Neural crest cell (in vitro differentiated cells): ENCODE results near the gene LIN37. TPM values are rescaled to one million over a fixed set of nuclear protein-coding genes. Genes with fewer than 3 reads are reported as not detected.

ENCODE experiments used
- DNase-seq: peaks from one replicate; pipeline ENCODE4 v3.0.0; 2021; ENCODE audit warnings: low read depth, mixed read lengths, low spot score
- H3K27ac Mint-ChIP-seq: one replicate; pipeline ENCODE4 v1.8.0; 2021; ENCODE audit warnings: mild to moderate bottlenecking, mixed read lengths; ENCODE audit not compliant: unreplicated experiment
- H3K27me3 Mint-ChIP-seq: 2 replicates; pipeline ENCODE4 v1.8.0; 2021; ENCODE audit warnings: low read depth, mild to moderate bottlenecking, mixed read lengths
- H3K36me3 Mint-ChIP-seq: 2 replicates; pipeline ENCODE4 v1.8.0; 2021; ENCODE audit warnings: low read depth, mild to moderate bottlenecking, mixed read lengths
- H3K4me1 Mint-ChIP-seq: 2 replicates; pipeline ENCODE4 v1.8.0; 2021; ENCODE audit warnings: mixed read lengths
- H3K4me3 Mint-ChIP-seq: one replicate; pipeline ENCODE4 v1.8.0; 2021; ENCODE audit warnings: mild to moderate bottlenecking, mixed read lengths
- H3K9me3 Mint-ChIP-seq: 2 replicates; pipeline ENCODE4 v1.8.0; 2021; ENCODE audit warnings: mixed read lengths
- total RNA-seq: library from RNA; stranded (reverse); gene quantifications from 2 replicates; pipeline ENCODE4 v1.2.1, GENCODE V29; 2021
- TF ChIP-seq, protein P1 (sequence below): fragments of 200-600 bp; sonication (generic); conservative IDR thresholded peaks from 2 replicates; pipeline ENCODE4 v1.5.0; 2021; ENCODE audit warnings: antibody characterized with exemption, mild to moderate bottlenecking

The LIN37 gene
- total RNA-seq, 1 donor from 2014 or later: 12.5 TPM

GRCh38 chr19:35775298-35776101, 27.1 kb downstream of the LIN37 start, which contains the start of gene ARHGAP33:
Gene ARHGAP33 (plus strand): TSS chr19:35775564. CDS start chr19:35775659, 95 bp downstream.
- H3K36me3 Mint-ChIP-seq: no peaks in the 10 kb centered on the region
- H3K27me3 Mint-ChIP-seq: peaks cover 9% of the 10 kb centered on the region
- H3K27ac Mint-ChIP-seq: peak within 1 kb of the TSS; percentile 78
- peaks cover 34% of the 10 kb centered on the region for H3K4me1 Mint-ChIP-seq
- peak; percentile 100 for DNase-seq
- peak within 1 kb of the TSS; percentile 91 for H3K4me3 Mint-ChIP-seq
- TF ChIP-seq, protein P1, sequence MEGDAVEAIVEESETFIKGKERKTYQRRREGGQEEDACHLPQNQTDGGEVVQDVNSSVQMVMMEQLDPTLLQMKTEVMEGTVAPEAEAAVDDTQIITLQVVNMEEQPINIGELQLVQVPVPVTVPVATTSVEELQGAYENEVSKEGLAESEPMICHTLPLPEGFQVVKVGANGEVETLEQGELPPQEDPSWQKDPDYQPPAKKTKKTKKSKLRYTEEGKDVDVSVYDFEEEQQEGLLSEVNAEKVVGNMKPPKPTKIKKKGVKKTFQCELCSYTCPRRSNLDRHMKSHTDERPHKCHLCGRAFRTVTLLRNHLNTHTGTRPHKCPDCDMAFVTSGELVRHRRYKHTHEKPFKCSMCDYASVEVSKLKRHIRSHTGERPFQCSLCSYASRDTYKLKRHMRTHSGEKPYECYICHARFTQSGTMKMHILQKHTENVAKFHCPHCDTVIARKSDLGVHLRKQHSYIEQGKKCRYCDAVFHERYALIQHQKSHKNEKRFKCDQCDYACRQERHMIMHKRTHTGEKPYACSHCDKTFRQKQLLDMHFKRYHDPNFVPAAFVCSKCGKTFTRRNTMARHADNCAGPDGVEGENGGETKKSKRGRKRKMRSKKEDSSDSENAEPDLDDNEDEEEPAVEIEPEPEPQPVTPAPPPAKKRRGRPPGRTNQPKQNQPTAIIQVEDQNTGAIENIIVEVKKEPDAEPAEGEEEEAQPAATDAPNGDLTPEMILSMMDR: no peak
- H3K9me3 Mint-ChIP-seq: no peaks in the 10 kb centered on the region

DNA sequence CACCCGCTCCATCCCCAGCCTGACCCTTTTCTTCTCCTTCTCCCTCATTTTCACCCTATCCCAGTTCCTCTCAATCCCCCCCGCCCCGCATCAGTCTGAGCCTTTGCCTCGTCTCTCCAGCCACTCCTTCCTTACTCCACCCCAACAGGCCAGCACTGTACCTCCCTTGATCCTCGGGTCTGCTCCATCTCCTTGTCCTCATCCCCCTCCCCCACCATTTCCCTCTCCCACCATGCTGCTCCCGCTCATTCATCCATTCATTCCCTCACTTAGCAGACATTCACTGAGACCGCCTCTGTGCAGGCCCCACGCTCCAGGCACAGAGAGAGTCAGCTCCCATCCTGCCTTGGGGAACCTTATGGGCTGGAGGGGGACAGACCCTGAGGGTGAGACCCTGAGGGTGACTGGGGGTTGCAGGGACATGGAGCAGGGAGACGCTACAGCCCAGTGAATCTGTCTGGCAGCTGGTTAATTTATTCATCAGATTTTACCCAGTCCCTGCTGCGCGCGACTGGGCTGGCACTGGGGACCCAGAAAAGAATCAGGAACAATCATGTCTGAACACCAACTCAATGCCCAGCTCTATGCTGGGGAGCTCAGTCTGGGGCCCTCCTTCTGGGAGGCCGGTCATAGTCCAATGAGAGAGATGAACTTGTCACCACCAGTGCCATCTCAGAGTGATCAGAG, 27.9 kb downstream of the LIN37 start:
- peaks cover 34% of the 10 kb centered on the region for H3K4me1 Mint-ChIP-seq
- no peaks in the 10 kb centered on the region for H3K9me3 Mint-ChIP-seq
- H3K27ac Mint-ChIP-seq: peak overlapping the region; percentile 78
- no peaks in the 10 kb centered on the region for H3K36me3 Mint-ChIP-seq
- TF ChIP-seq, protein P1: no peak
- peak overlapping the region; percentile 87 for H3K4me3 Mint-ChIP-seq
- peaks cover 9% of the 10 kb centered on the region for H3K27me3 Mint-ChIP-seq
- peak; percentile 31 for DNase-seq

DNA sequence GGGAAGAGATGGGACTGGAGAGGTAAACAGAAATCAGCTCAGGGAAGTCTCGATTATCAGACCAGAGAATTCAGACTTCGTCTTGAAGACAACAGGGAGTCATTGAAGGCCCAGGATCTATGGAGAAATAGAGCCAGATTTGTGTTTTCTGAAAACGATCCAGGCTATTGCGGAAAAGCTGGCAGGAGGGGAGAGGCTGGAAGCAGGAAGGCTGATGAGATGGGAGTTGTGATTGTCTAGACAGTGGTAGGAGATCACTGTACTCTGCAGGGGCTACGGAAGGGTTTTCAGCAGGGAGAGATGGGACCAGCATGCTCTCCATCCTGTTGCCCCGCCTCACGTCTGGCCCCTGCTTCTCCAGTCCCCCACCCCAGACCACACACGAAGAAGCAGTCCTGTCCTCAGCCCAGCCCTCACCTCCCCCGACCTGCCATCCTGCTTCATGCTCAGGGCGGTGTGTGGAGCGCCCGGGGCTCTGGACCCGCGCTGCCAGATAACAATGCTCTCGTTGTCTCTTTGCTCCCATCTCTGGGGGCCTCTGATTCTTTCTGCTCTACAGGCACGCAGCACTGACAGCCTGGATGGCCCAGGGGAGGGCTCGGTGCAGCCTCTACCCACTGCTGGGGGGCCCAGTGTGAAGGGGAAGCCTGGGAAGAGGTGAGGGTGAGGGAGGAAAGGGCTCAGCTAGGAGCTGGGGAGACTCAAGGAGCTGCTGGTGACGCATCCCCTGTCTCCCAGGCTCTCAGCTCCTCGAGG, 28.9 kb downstream of the LIN37 start:
- H3K4me3 Mint-ChIP-seq: peak overlapping the region; percentile 87
- H3K4me1 Mint-ChIP-seq: peaks cover 34% of the 10 kb centered on the region
- peaks cover 9% of the 10 kb centered on the region for H3K27me3 Mint-ChIP-seq
- H3K36me3 Mint-ChIP-seq: no peaks in the 10 kb centered on the region
- peak; percentile 44 for DNase-seq
- TF ChIP-seq, protein P1: no peak
- H3K9me3 Mint-ChIP-seq: no peaks in the 10 kb centered on the region
- H3K27ac Mint-ChIP-seq: peak overlapping the region; percentile 23

DNA sequence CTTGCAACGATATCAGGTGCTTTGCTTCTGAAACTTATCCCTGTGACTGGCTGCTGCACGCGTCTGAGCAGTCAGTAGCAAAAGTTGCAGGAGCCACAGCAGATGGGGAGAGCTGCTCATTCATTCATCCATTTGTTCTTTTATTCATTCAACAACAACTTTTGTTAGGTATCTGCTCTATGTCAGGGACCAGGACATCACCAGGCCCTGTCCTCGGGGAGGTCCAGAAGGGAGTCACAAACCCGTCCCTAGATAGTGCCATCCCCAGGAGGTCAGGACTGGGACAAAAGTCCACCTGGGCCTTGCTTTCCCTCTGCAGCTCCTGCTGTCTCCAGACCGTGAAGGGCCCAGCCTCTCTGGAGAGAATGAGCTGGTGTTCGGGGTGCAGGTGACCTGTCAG, 29.6 kb downstream of the LIN37 start:
- DNase-seq: no peak
- H3K4me1 Mint-ChIP-seq: peaks cover 36% of the 10 kb centered on the region
- H3K36me3 Mint-ChIP-seq: no peaks in the 10 kb centered on the region
- H3K27me3 Mint-ChIP-seq: peaks cover 9% of the 10 kb centered on the region
- no peaks in the 10 kb centered on the region for H3K9me3 Mint-ChIP-seq
- peak overlapping the region; percentile 87 for H3K4me3 Mint-ChIP-seq
- TF ChIP-seq, protein P1: no peak
- H3K27ac Mint-ChIP-seq: no peak overlapping the region

DNA sequence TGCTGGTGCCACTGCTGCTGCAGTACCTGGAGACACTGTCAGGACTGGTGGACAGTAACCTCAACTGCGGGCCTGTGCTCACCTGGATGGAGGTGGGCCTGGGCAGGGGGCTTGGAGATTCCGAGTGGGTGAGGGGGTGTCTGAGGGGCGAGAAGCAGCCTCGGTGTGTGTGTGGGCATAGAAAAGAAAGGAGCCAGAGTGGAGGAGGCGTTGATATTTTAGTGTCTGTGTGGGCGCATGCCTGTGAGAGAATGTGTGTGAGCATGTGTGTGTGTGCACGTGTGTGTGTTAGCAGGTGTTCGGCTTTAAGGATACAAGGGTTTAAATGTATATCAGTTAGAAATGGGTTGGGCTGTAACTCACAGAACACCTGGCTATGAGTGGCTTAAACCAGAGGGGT, 30.7 kb downstream of the LIN37 start:
- H3K27ac Mint-ChIP-seq: no peak overlapping the region
- DNase-seq: no peak
- TF ChIP-seq, protein P1: no peak
- H3K4me3 Mint-ChIP-seq: no peak overlapping the region
- peaks cover 9% of the 10 kb centered on the region for H3K27me3 Mint-ChIP-seq
- peaks cover 41% of the 10 kb centered on the region for H3K4me1 Mint-ChIP-seq
- peaks cover 3% of the 10 kb centered on the region for H3K36me3 Mint-ChIP-seq
- no peaks in the 10 kb centered on the region for H3K9me3 Mint-ChIP-seq
